T-helper 1 cell treated with Interleukin-12 subunit alpha and Interleukin-12 subunit beta and Interleukin-4 antibody, amounts not matched to agents 30 μg/mL and 1 μg/mL, for 36 hours (primary cell): ENCODE measurements around the gene ITGA2.

ENCODE experiments used
- H3K27ac Mint-ChIP-seq: one replicate; pipeline ENCODE4 v1.8.0; 2021; ENCODE audit warnings: mild to moderate bottlenecking, mixed read lengths
- H3K27me3 Mint-ChIP-seq: one replicate; pipeline ENCODE4 v1.8.0; 2021; ENCODE audit warnings: low read depth, mixed read lengths
- H3K36me3 Mint-ChIP-seq: one replicate; pipeline ENCODE4 v1.8.0; 2021; ENCODE audit warnings: low read depth, mixed read lengths
- H3K4me1 Mint-ChIP-seq: one replicate; pipeline ENCODE4 v1.8.0; 2021; ENCODE audit warnings: low read depth, mixed read lengths
- H3K4me3 Mint-ChIP-seq: one replicate; pipeline ENCODE4 v1.8.0; 2021; ENCODE audit warnings: mild to moderate bottlenecking, moderate library complexity, mixed read lengths
- H3K9me3 Mint-ChIP-seq: one replicate; pipeline ENCODE4 v1.8.0; 2021; ENCODE audit warnings: mixed read lengths

ITGA2 gene

GRCh38 chr5:53127107-53127506, 138.0 kb downstream of the ITGA2 start:
- H3K36me3 Mint-ChIP-seq = no peaks in the 10 kb centered on the region
- no peaks in the 10 kb centered on the region for H3K27me3 Mint-ChIP-seq
- no peak overlapping the region for H3K27ac Mint-ChIP-seq
- H3K4me3 Mint-ChIP-seq = no peak overlapping the region
- H3K9me3 Mint-ChIP-seq = peaks cover 5% of the 10 kb centered on the region
- H3K4me1 Mint-ChIP-seq = peaks cover 7% of the 10 kb centered on the region

- no peaks in the 10 kb centered on the region for H3K4me1 Mint-ChIP-seq
- no peaks in the 10 kb centered on the region for H3K27me3 Mint-ChIP-seq
- no peak overlapping the region for H3K4me3 Mint-ChIP-seq
- peaks cover 5% of the 10 kb centered on the region for H3K9me3 Mint-ChIP-seq
- H3K27ac Mint-ChIP-seq = no peak overlapping the region
- H3K36me3 Mint-ChIP-seq = no peaks in the 10 kb centered on the region
Observed at GRCh38 chr5:53128481-53128880, 139.3 kb downstream of the ITGA2 start.

- Mint-ChIP-seq H3K4me3 (no peak overlapping the region), H3K36me3 (no peaks in the 10 kb centered on the region), H3K27me3 (no peaks in the 10 kb centered on the region), H3K9me3 (peaks cover 5% of the 10 kb centered on the region), H3K27ac (no peak overlapping the region), H3K4me1 (no peaks in the 10 kb centered on the region)
Observed at GRCh38 chr5:53130266-53130665, 141.1 kb downstream of the ITGA2 start.

- Mint-ChIP-seq H3K9me3 (peaks cover 5% of the 10 kb centered on the region), H3K27me3 (no peaks in the 10 kb centered on the region), H3K4me3 (no peak overlapping the region), H3K4me1 (no peaks in the 10 kb centered on the region), H3K27ac (no peak overlapping the region), H3K36me3 (no peaks in the 10 kb centered on the region)
Observed at GRCh38 chr5:53133020-53133419, 143.9 kb downstream of the ITGA2 start.
